ENCODE data around the gene SMARCAD1.

Gene SMARCAD1

DNA sequence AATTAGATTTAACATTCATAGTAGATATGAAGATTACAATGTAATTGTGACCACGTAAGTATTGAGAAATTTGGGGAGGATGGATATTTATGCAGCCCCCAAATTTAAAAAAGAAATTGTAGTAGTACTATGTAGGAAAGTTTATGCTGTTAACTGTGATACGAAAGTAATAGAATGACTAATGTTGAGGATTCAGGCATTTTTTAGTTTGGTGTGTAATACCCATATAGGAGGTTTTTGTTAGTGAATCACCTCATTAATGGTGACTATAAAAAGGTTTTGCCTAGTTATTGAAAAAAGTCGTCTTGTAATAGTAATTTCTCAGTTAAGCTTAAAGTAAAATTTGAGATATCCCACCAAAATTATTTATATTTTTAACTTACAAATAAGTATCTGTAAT, 67.2 kb downstream of the SMARCAD1 start:
- no peak overlapping the region for H3K4me3 ChIP-seq (ENCODE audit: low read length)
- no peak overlapping the region for H3K27ac ChIP-seq (ENCODE audit: low read length)
- H3K4me2 ChIP-seq (ENCODE audit: low read length), result no peak overlapping the region
- no peaks in the 10 kb centered on the region for H3K4me1 ChIP-seq (ENCODE audit: low read length)
- no peaks in the 10 kb centered on the region for H3K79me2 ChIP-seq (ENCODE audit: low read length)
- no peaks in the 10 kb centered on the region for H3K9me3 ChIP-seq (ENCODE audit: insufficient read depth, low read length)
- H3K36me3 ChIP-seq (replicated peaks; ENCODE audit: low read depth, low read length), result peaks cover 42% of the 10 kb centered on the region
- H3K9ac ChIP-seq (ENCODE audit: low read length), result no peak overlapping the region
- H4K20me1 ChIP-seq (ENCODE audit: insufficient read depth, low read length), result no peaks in the 10 kb centered on the region
- no peak overlapping the region for H2AFZ ChIP-seq (ENCODE audit: low read depth, low read length)
- no peaks in the 10 kb centered on the region for H3K27me3 ChIP-seq (ENCODE audit: low read depth, low read length)
- TF ChIP-seq CTCF (IDR thresholded peaks at IDR 0.05; ENCODE audit: low read depth, low read length) (no peak), EZH2phosphoT487 (IDR thresholded peaks at IDR 0.05; ENCODE audit: low read depth) (no peak)

- Histone ChIP-seq H3K4me2 (ENCODE audit: low read length) (no peak overlapping the region), H4K20me1 (ENCODE audit: insufficient read depth, low read length) (no peaks in the 10 kb centered on the region), H3K4me1 (ENCODE audit: low read length) (no peaks in the 10 kb centered on the region), H2AFZ (ENCODE audit: low read depth, low read length) (no peak overlapping the region), H3K27me3 (ENCODE audit: low read depth, low read length) (no peaks in the 10 kb centered on the region), H3K4me3 (ENCODE audit: low read length) (no peak overlapping the region), H3K36me3 (replicated peaks; ENCODE audit: low read depth, low read length) (peaks cover 49% of the 10 kb centered on the region), H3K9ac (ENCODE audit: low read length) (no peak overlapping the region), H3K9me3 (ENCODE audit: insufficient read depth, low read length) (no peaks in the 10 kb centered on the region), H3K79me2 (ENCODE audit: low read length) (no peaks in the 10 kb centered on the region), H3K27ac (ENCODE audit: low read length) (no peak overlapping the region)
- TF ChIP-seq CTCF (IDR thresholded peaks at IDR 0.05; ENCODE audit: low read depth, low read length) (no peak), EZH2phosphoT487 (IDR thresholded peaks at IDR 0.05; ENCODE audit: low read depth) (no peak)
Observed at GRCh38 chr4:94276204-94276603, 68.5 kb downstream of the SMARCAD1 start.

DNA sequence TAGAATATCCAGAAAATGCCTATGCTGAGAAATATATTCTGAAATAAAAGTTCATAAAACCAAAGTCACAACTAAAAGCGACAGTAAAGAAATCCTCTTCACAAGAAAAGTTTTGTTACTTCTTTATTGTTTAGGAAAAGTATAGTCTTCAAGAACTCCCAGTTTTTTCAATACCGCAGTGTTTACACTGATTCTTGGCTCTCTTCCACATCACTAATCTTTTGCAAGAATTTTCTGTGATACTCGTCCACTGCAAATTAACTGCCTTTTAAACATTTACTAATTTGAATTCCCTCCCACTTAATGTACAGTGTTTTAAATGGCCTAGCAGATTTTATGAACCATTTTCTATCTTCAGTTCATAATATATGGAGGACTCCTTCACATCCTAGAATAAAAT, 69.9 kb downstream of the SMARCAD1 start:
- H3K27ac ChIP-seq (ENCODE audit: low read length), result no peak overlapping the region
- H3K9me3 ChIP-seq (ENCODE audit: insufficient read depth, low read length), result no peaks in the 10 kb centered on the region
- H3K4me1 ChIP-seq (ENCODE audit: low read length), result no peaks in the 10 kb centered on the region
- no peak overlapping the region for H2AFZ ChIP-seq (ENCODE audit: low read depth, low read length)
- no peaks in the 10 kb centered on the region for H3K27me3 ChIP-seq (ENCODE audit: low read depth, low read length)
- H4K20me1 ChIP-seq (ENCODE audit: insufficient read depth, low read length), result no peaks in the 10 kb centered on the region
- H3K4me2 ChIP-seq (ENCODE audit: low read length), result no peak overlapping the region
- no peak overlapping the region for H3K9ac ChIP-seq (ENCODE audit: low read length)
- H3K4me3 ChIP-seq (ENCODE audit: low read length), result no peak overlapping the region
- TF ChIP-seq CTCF (IDR thresholded peaks at IDR 0.05; ENCODE audit: low read depth, low read length) (no peak), EZH2phosphoT487 (IDR thresholded peaks at IDR 0.05; ENCODE audit: low read depth) (no peak)
- no peaks in the 10 kb centered on the region for H3K79me2 ChIP-seq (ENCODE audit: low read length)
- H3K36me3 ChIP-seq (replicated peaks; ENCODE audit: low read depth, low read length), result peaks cover 49% of the 10 kb centered on the region

DNA sequence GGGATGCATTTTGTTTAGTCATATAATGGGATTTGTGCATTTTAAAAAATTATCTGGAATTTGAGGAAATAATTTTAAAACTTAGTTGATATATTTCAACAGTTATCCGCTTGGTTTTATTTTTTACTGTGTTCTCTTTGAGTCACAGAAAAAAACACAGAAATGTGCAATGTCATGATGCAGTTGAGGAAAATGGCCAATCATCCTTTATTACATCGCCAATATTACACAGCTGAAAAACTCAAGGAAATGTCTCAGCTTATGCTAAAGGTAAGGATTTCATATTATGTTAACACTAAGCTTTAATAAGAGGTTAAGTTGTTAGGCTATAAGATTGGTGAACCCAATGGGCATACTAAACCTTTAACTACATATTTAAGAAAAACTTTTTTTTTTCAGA, 71.1 kb downstream of the SMARCAD1 start:
- H3K79me2 ChIP-seq (ENCODE audit: low read length), result no peaks in the 10 kb centered on the region
- H3K27me3 ChIP-seq (ENCODE audit: low read depth, low read length), result no peaks in the 10 kb centered on the region
- H3K4me3 ChIP-seq (ENCODE audit: low read length), result no peak overlapping the region
- H3K4me1 ChIP-seq (ENCODE audit: low read length), result no peaks in the 10 kb centered on the region
- no peak overlapping the region for H2AFZ ChIP-seq (ENCODE audit: low read depth, low read length)
- no peaks in the 10 kb centered on the region for H4K20me1 ChIP-seq (ENCODE audit: insufficient read depth, low read length)
- no peak overlapping the region for H3K9ac ChIP-seq (ENCODE audit: low read length)
- H3K27ac ChIP-seq (ENCODE audit: low read length), result no peak overlapping the region
- no peak overlapping the region for H3K4me2 ChIP-seq (ENCODE audit: low read length)
- no peaks in the 10 kb centered on the region for H3K9me3 ChIP-seq (ENCODE audit: insufficient read depth, low read length)
- TF ChIP-seq CTCF (IDR thresholded peaks at IDR 0.05; ENCODE audit: low read depth, low read length), result no peak
- no peak for TF ChIP-seq EZH2phosphoT487 (IDR thresholded peaks at IDR 0.05; ENCODE audit: low read depth)
- H3K36me3 ChIP-seq (replicated peaks; ENCODE audit: low read depth, low read length), result peaks cover 54% of the 10 kb centered on the region

Data from OCI-LY3 (cell line).